HG02610 (cell line): ENCODE data around the gene CFAP52.
"Not testable (repeated sequence)": the region's sequence is repeated elsewhere in the genome, so short reads cannot be mapped to it uniquely, and the experiment has no call there.

ENCODE experiments used
- ATAC-seq: cut with Tn5 transposase; IDR thresholded peaks from one replicate; pipeline ENCODE4 v1.9.1; 2021; ENCODE audit warnings: mild to moderate bottlenecking, moderate library complexity; ENCODE audit not compliant: unreplicated experiment

Gene CFAP52, protein sequence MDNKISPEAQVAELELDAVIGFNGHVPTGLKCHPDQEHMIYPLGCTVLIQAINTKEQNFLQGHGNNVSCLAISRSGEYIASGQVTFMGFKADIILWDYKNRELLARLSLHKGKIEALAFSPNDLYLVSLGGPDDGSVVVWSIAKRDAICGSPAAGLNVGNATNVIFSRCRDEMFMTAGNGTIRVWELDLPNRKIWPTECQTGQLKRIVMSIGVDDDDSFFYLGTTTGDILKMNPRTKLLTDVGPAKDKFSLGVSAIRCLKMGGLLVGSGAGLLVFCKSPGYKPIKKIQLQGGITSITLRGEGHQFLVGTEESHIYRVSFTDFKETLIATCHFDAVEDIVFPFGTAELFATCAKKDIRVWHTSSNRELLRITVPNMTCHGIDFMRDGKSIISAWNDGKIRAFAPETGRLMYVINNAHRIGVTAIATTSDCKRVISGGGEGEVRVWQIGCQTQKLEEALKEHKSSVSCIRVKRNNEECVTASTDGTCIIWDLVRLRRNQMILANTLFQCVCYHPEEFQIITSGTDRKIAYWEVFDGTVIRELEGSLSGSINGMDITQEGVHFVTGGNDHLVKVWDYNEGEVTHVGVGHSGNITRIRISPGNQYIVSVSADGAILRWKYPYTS

DNA sequence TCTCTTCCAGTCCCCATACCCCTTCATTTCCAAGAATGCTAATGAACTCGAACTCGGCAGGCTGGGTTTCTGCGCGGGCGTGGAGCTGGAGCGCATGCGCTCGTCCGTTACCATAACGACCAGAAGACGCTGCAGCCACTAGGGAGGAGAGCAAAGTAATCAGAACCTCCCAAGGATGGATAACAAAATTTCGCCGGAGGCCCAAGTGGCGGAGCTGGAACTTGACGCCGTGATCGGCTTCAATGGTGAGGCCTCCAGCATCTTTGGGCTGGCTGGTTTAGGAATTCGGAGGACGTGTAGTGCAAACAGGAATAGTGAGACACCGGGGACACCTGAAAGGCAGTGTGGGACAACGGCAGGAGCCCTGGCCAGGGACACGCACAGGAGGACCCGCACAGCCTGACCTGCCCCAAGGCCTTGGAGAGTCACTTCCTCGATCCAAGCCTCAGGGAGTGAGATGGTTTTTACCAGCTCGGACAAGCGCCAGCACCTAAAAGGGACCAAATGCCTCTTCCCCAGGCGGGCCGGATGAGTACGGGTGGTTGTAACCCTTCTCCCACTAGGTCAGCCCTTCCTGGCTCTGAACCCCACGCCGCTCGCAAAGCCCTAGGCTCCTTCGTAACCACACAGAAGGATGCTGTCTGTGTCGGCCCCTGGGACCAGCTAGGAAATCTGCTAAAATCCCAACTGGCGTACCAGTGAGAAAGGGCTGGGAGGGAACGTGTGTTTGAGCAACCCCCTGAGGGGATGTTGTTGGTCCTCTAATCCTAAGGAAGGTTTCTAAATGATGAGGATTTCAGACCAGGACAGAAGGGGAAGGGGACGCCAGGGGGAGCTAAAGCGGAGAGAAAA lies at the start of gene CFAP52:
TSS of gene CFAP52 (plus strand) at position 122 of the 852 bp plus-strand sequence. CDS start at position 176, 54 bp downstream.
- ATAC-seq, result no peak

DNA sequence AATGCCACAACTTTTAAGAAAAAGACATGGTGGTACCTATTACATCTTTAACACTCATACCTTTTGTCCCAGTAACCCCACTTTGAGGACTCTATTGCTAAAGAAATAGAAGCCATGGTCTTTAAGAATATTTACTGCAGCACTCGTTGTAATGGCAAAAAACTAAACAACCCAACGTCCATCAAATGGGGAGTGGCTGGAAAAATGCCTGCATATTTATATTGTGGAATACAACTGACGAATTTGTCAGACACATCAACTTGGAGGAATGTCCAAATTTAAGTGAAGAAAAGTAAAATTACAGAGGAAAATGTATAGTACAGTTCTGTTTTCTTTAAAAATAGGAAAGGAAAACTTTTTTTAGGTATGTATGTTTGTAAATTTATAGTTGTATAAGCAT lies 48.7 kb upstream of the CFAP52 start:
- ATAC-seq, result no peak

- peak; percentile 45 for ATAC-seq
Measured at GRCh38 chr17:9529033-9529700, 47.3 kb upstream of the CFAP52 start.

DNA sequence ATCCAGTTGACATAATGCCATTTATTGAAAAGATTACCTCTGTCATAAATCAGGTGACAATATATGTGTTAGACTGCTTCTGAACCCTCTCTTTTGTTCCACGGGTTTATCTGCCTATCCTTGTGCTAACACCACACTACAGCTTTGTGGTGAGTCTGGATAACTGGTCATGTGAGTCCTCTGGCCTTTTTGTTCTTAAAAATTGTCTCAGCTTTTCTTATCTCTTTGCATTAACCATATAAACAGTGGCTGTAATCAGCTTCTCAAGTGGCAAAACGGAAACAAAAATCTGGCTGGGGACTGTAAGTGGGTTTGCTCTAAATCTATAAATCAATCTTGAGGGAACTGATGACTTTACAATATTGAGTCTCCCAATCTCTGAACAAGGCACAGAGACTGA lies 45.4 kb upstream of the CFAP52 start:
- no peak for ATAC-seq

DNA sequence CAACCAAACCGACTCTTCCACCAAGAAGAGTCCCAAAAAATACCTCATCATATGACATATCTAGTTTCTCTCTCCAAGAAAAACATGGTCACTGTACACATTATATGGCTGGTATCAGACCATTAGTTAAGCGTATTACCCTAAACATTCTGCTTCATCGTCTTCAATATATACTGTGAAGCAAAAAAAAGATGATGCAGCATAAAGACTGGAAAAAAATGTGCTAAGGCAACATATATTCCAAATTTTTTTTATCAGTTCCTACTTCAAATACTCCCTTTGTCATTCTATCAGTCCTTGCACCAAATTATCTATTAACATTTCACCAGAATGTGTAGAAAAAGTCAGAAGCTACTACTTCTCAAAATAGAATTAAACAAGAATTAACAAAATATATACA lies 43.7 kb upstream of the CFAP52 start:
- no peak for ATAC-seq

DNA sequence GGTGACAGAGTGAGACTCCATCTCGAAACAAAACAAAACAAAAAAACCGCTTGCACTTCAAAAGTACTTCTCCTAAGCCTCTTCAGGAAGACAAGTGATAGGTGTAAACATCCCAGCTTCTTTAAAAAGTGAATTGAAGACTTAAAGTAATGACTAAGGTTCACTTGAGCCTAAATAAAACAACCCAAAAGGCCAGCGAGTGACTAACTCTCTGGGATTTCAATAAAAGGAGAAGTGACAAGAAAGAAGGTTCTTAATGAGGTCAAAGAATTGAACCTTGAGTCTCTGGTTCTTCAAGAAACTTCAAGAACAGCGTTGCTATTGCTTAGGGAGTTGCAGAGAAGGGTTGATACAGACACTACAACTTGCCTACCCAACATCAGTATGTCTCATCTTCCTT lies 43.0 kb upstream of the CFAP52 start:
- ATAC-seq, result no peak

GRCh38 chr17:9536061-9536460 lies 40.4 kb upstream of the CFAP52 start:
- no peak for ATAC-seq

GRCh38 chr17:9537177-9537776 lies 39.2 kb upstream of the CFAP52 start:
- ATAC-seq, result no peak

DNA sequence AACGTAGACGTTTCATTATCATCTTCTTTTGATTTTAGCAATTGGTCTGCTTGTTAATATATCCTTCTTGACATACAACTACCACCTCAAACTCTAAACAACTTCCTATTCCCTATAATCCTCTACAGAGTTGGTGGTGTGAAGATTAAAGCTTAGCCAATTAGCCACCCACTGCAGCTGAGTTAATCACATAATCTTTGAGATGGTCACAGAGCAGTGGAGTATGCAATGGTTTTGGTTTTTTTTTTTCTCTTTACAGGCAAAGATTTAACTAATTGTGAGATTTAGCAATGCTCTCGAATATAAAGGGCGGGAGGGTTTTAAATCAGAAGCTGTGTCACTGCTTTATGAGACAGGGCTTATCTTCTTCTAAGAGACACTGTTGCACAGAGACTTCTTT lies 37.8 kb upstream of the CFAP52 start:
- ATAC-seq, result no peak

DNA sequence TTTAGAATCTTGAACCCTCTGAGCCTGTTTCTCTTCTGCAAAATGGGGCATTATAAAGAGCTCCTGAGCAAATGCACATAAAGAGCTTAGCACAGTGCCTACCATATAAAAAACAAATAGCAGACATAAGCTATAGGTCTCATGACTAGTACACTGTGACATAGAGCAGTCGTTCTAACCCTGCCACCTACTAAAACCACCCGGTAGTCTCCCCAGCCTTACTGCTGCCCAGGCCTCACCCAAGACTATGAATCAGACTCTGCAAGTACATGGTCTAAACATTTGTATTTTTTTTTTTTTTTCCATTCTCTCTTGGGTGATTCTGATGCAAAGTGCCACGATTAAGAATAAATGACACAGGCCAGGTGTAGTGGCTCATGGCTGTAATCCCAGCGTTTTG lies 34.7 kb upstream of the CFAP52 start:
- no peak for ATAC-seq

- ATAC-seq, result no peak
Measured at GRCh38 chr17:9544221-9544620, 32.2 kb upstream of the CFAP52 start.

DNA sequence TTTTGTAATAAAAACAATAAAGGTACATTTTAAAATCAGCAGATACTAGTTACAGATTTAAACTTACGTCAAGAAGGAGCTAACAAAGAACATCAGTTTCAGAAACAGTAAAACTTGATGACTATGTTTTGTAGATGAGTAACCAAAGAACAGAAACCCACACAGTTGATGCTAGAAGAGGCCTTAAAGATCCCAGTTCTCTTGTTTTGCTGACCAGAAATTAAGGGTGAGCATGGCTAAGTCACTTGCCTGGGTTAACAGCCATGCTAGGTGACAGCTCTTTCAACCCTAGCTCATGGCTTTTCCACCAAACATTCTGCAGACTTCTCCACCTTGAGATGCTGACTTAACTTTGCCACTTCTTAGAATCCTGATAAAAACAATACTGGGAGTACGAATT lies 27.2 kb upstream of the CFAP52 start:
- ATAC-seq, result no peak

- ATAC-seq, result no peak
Measured at GRCh38 chr17:9553181-9553580, 23.3 kb upstream of the CFAP52 start.

- ATAC-seq, result no peak
Measured at GRCh38 chr17:9553596-9553995, 22.8 kb upstream of the CFAP52 start.

GRCh38 chr17:9554715-9555114 lies 21.7 kb upstream of the CFAP52 start:
- ATAC-seq, result not testable (repeated sequence)

DNA sequence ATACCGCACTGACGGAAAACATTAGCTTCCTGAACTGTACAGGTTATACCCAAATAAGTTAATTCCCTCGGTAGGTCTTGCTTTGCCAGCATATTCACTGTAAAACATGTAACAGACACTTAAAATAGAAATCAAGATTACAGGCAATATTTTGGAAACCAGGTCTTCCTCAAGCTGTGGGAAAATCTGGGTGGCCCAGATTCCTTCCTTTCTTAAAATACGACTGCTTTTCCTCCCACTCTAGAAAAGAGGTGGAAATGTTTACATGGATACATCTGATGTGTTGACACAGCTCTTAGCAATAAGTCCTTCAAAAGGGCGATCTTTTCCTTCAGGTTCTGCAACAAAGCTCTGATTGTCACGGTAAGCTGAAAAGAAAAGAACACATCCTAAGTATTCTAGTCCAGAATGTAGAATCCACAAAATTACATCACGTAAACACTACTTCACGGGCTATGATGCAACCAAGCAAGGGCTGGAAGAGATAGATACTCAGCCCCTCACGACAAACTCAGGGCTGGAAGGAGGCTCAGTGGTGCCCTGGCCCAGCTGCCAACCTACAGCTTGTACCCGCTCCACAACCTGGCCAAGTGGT lies 19.2 kb upstream of the CFAP52 start:
- ATAC-seq, result no peak

DNA sequence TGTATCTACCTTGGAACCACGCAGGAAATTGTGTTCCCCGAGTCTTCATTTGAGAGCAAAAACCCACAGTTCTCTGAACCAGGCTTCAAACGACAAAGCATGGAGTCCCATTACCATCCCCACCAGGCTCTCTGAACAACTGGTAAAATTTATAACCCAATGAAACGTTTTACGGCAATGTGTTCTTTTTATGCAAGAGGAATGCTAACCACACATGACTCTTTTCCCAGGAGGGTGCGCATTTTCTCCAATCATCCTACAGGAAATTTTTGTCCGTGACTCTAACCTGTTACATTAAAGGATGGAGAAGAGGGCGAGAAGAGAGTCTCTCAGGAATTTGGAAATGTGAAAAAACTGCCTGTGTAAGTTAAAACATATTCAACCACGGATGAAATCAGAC lies 18.6 kb upstream of the CFAP52 start:
- ATAC-seq, result no peak

GRCh38 chr17:9564104-9564503 lies 12.3 kb upstream of the CFAP52 start:
- ATAC-seq, result no peak

DNA sequence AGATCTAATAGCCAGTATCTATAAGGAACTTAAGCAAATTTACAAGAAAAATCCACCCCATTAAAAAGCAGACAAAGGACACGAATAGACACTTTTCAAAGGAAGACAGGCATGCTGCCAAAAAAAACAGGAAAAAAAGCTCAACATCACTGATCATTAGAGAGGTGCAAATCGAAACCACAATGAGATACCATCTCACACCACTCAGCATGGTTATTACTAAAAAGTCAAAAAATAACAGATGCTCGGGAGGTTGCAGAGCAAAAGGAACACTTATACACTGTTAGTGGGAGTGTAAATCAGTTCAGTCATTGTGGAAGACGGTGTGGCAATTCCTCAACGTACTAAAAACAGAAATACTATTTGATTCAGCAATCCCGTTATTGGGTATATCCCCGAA lies 10.4 kb upstream of the CFAP52 start:
- no peak for ATAC-seq

DNA sequence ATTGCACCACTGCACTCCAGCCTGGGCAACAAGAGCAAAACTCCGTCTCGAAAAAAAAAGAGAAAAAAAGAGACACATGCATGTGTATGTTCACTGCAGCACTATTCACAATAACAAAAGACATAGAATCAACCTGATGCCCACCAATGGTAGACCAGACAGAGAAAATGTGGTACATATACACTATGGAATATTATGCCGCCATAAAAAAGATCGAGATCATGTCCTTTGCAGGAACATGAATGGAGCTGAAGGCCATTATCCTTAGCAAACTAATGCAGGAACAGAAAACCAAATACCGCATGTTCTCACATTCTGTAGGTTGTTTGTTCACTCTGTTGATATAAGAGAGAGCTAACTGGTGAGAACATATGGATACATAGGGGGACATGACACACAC lies 9.7 kb upstream of the CFAP52 start:
- ATAC-seq, result not testable (repeated sequence)
